Epithelial cell of proximal tubule (primary cell): ENCODE data around the gene AMZ1. TPM values are rescaled to one million over a fixed set of nuclear protein-coding genes. Genes with fewer than 3 reads are reported as not detected.
A peak's percentile ranks its signal among the peaks of the same experiment; 100 is the strongest.

Source experiments
- DNase-seq: peaks from one replicate; pipeline ENCODE4 v3.0.0-alpha.2; 2011; ENCODE audit warnings: low read depth
- H3K4me3 ChIP-seq: 2 replicates; pipeline ENCODE4 v1.5.1; 2011; ENCODE audit warnings: low read depth, mild to moderate bottlenecking, low read length
- CTCF ChIP-seq: conservative IDR thresholded peaks from 2 replicates; pipeline ENCODE4 v1.5.1; 2012; ENCODE audit warnings: low read depth, mild to moderate bottlenecking, low read length
- total RNA-seq: library from RNA; depleted of rRNA; stranded (reverse); fragments of >200 nt; gene quantifications from 2 replicates; pipeline ENCODE4 v1.2.3, GENCODE V29; 2015

AMZ1 gene
- total RNA-seq, 1 donor from 2014 or later = 0.29 TPM

- no peak overlapping the region for H3K4me3 ChIP-seq
- DNase-seq = no peak
- TF ChIP-seq CTCF = no peak
Measured at GRCh38 chr7:2754086-2754485, 66.1 kb downstream of the AMZ1 start.

- no peak for TF ChIP-seq CTCF
- no peak overlapping the region for H3K4me3 ChIP-seq
- DNase-seq = no peak
Measured at GRCh38 chr7:2754912-2755311, 66.9 kb downstream of the AMZ1 start.

GRCh38 chr7:2755531-2755930, 67.5 kb downstream of the AMZ1 start:
- no peak overlapping the region for H3K4me3 ChIP-seq
- no peak for TF ChIP-seq CTCF
- no peak for DNase-seq

GRCh38 chr7:2757361-2757903, 69.4 kb downstream of the AMZ1 start:
- H3K4me3 ChIP-seq = peak overlapping the region; percentile 33
- no peak for TF ChIP-seq CTCF
- peak; percentile 58 for DNase-seq

DNA sequence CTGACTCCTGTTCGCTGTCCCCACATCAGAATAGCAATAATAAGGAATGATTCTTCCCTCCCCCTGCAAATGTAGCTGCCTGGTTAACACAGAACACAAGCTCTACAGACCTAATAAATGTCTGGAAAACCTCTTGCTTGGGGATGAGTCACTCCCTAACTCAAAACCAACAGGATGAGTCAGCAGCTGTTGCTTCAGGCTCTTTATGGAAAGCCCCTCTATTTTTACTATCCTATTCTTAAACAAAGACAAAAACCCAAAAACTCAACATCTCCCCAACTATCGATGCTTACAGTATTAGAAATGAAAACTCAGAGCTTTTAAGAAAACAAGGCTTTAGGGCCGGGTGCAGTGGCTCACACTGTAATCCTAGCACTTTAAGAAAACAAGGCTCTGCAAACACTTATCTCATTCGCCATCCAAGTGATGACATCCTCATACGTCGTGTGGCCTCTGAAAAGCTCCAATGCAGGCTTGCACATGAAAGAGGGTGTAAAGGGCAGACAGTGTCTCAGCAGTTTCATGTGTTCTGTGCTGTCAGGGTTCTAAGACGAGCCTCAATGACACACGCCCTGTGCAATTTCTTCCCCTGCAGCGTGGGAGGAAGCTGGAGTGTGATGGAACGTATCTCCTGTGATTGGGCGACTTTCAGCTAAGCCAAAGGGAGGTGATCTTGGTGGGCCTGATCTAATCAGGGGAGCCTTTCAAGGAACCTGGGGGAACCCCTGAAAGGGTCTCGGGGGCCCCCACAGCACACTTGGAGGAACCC, 70.1 kb downstream of the AMZ1 start:
- no peak for TF ChIP-seq CTCF
- H3K4me3 ChIP-seq = peak overlapping the region; percentile 33
- peak; percentile 98 for DNase-seq

- DNase-seq = no peak
- TF ChIP-seq CTCF = no peak
- no peak overlapping the region for H3K4me3 ChIP-seq
Measured at GRCh38 chr7:2758673-2759616, 70.9 kb downstream of the AMZ1 start.
